Stimulated activated CD4-positive, alpha-beta T cell treated with anti-CD3 and anti-CD28 coated beads, Interleukin-1b, Interleukin-23, amount 100 ng/mL, for 24 hours (primary cell): Measurements from ENCODE around the gene MTMR3.

Source experiments
- DNase-seq, 4 experiments: peaks; one replicate each; pipeline ENCODE4 v3.0.0-alpha.2; 2020; ENCODE audit warnings: low read depth in 4 of 4, low spot score in 1 of 4

MTMR3 gene

DNA sequence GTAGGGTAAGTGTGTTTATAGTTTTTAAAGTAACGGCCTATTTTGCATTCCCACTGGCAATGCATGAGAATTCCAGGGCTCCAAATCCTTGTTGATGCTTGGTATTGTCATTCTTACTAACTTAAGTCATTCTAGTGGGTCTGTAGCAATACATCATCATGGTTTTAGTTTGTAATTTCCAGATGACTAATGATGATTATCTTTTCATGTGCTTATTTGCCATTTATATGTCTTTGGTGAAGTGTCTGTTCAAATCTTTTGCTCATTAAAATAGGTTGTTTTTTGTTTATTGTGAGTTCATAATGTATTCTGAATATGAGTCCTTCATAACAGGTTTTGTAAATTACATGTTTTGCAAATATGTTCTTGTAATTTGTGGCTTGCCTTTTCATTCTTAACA is 31.2 kb downstream of the MTMR3 start:
- no peak for DNase-seq

DNA sequence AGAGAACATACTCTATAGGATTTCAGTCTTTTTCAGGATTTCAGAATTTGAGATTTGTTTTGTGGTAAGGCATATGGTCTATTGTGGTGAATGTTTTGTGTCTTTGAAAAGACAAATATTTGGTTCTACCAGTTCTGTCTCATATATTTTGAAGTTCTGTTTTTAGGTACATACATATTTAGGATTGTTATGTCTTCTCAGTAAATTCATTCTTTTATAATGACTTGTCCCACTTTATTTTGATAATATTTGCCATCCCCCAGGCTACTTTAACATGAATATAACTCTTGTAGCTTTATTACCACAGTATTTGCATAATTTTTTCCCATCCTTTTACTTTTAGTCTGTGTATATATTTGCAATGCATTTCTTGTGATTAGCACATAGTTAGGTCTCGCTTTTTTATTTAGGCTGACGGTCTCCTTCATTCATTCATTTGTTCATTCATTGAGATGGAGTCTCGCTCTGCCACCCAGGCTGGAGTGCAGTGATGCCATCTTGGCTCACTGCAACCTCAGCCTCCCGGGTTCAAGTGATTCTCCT is 32.1 kb downstream of the MTMR3 start:
- DNase-seq = no peak

GRCh38 chr22:29916007-29916544 is 33.1 kb downstream of the MTMR3 start:
- DNase-seq = no peak

DNA sequence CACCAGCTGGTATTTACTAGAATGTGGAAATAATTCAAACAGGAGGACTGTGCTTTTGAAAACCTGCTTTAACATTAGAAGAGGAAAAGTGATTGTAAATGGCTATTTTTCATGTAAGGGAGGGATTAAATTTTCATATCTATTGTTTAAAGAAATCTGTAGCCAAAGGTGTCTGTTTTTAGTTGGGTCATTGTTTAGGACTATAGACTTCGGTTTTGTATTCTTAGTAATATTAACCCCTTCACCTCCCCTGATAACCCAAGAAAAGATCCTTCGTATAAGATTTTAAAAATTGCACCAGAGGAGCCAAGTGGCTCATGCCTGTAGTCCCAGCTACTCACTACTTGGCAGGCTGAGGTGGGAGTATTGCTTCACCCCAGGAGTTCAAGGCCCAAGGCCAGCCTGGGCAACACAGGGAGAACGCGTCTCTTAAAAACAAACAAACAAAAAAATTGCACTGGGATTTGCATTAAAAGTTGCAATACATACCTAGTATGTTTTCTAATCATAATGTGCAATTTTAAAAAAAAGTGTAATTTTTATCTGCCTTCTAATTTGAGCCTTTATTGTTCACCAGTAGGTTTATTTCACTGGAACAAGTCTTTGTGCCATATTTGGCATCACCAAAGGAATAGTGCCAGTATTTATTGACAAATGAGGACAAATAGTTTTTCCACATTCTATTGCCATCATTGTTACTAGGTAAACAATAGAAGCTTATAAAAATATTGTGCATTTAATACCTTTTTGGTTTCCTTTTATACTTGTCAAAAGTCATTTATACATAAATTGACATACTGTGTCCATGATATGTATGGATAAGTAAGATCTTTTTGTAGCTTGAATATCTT is 34.3 kb downstream of the MTMR3 start:
- no peak for DNase-seq

DNA sequence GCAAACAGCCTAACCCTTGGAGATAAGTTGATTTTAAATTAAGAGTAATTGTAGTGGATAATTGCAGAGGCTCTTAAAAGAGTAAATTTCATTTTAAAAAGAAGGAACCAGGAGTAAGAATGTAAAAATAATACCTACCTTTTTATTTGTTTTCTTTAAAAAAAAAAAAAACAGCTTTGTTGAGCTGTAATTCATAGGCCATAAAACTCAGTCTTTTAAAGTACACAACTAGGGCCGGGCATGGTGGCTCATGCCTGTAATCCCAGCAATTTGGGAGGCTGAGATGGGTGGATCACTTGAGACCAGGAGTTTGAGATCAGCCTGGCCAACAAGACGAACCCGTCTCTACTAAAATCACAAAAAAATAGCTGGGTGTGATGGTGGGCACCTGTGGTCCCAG is 42.4 kb downstream of the MTMR3 start:
- no peak for DNase-seq

- no peak for DNase-seq
These were observed 43.1 kb downstream of the MTMR3 start for GRCh38 chr22:29926057-29926456.

- DNase-seq = no peak
These were observed 49.2 kb downstream of the MTMR3 start for GRCh38 chr22:29932136-29932535.

DNA sequence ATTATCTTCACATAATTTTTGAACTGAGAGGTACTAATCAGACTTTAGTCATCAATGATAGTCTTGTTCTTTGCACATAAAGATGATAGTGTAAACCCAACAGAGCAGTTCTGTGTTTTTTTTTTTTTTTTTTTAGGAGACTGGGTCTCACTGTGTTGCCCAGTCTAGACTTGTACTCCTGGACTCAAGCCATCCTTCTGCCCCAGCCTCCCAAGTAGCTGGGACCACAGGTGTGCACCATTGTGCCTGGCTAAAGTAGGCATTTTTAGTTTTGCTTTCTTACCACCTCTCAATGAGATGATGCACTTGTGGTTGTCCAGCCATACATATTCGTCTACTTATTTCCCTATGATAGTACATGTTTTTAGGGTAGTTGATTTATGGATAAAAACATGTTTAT is 50.6 kb downstream of the MTMR3 start:
- DNase-seq = no peak

GRCh38 chr22:29934596-29934995 is 51.6 kb downstream of the MTMR3 start:
- DNase-seq = no peak

- no peak for DNase-seq
These were observed 53.2 kb downstream of the MTMR3 start for GRCh38 chr22:29936186-29936585.

- DNase-seq = no peak
These were observed 55.1 kb downstream of the MTMR3 start for GRCh38 chr22:29937940-29938693.

GRCh38 chr22:29940526-29940925 is 57.6 kb downstream of the MTMR3 start:
- DNase-seq = no peak

GRCh38 chr22:29944339-29944738 is 61.4 kb downstream of the MTMR3 start:
- DNase-seq = no peak

GRCh38 chr22:29945435-29945834 is 62.5 kb downstream of the MTMR3 start:
- no peak for DNase-seq

DNA sequence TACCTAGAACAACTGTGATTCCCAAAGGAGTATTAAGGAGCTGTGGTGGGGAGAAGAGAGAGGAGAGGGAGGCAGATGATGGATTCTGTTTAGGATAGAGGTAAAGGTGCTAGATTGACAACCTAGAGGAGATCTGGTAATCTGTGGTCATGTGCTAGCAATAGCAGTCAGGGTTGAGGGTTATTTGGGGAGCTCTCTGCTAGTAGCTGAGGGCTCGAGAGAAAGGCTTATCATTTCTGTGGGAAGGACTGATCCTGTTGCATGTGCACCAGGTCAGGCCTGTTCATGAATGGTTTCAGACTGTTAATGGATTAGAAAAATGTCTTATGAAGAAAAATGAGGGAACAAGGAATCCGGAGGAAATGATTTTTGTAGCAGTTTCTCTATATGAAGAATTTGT is 63.2 kb downstream of the MTMR3 start:
- no peak for DNase-seq

- no peak for DNase-seq
These were observed 64.7 kb downstream of the MTMR3 start for GRCh38 chr22:29947410-29948384.

DNA sequence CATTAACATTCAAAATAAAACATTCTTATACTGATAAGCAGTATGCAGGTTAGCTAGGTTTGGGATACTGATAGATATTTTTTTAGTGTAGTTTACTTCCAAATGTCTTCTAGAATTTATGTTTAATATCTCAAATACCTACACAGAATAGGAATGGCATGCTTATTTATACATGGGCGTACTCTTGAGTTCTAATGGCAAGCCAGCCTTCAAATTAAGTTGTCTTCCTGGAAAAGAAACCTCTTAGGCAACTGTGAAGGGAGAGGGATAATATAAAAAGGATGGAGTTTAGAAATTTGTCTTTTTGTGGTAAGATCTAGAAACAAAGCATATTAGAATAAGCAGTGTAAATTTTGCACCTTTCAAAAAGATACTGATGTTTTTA is 65.4 kb downstream of the MTMR3 start:
- no peak for DNase-seq

GRCh38 chr22:29949872-29950271 is 66.9 kb downstream of the MTMR3 start:
- no peak for DNase-seq

DNA sequence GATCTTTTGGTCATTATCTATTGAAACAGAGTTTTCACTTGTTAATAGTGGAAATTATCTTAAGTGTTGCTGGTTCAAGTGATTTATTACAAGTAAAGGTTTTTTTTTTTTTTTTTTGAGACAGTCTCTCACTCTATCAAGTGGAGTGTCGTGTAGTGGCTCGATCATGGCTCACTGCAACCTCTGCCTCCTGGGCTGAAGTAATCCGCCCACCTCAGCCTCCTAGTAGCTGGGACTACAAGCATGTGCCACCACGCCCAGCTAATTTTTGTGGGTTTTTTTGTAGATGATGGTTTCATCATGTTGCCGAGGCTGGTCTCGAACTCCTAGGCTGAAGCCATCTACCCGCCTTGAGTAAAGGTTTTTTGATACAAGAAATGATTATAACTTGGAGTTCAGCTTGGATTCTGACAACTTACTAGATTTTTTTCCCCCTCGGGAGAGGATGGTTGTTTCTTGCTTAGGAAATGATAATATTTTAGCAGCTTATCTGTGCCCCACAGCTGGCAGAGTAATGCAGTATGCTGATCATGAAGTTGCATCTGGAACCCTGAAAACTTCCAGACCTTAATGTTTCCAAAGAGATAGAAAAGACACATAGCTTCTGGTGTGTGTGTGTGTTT is 68.9 kb downstream of the MTMR3 start:
- DNase-seq = no peak

DNA sequence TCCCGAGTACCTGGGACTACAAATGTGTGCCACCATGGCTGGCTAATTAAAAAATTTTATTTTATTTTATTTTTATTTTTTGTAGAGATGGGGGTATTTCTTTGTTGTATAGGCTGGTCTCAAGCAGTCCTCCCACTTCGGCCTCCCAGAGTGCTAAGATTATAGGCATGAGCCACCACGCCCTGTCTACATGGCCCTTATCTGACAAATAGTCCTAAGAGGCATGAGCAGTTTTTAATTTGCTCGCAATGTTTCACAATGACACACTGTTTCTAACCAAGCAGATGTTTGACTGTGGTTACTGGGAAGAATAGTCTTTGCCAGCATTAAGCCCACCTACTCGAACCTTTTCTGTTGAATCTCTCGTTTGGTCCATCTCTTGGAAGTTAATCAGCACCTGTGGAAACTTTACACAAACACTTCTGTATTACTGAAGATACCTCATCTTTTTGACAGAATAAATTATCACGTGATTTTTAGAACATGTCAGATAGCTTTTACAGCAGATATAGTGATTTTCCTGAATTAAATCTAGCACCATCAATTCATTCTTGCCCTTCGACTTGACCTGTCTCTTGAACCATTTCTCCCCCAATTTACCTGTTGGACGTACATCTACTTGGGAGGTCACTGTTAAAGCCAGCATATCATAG is 71.4 kb downstream of the MTMR3 start:
- DNase-seq = no peak
